Measurements from ENCODE around the gene RNF38. TPM values are rescaled to one million over a fixed set of nuclear protein-coding genes. Genes with fewer than 3 reads are reported as not detected.
"Not testable (repeated sequence)": the region's sequence is repeated elsewhere in the genome, so short reads cannot be mapped to it uniquely, and the experiment has no call there.

Gene RNF38
- polyA plus RNA-seq, 4 donors, result 42.1 to 55.9 (median 48.1) TPM

GRCh38 chr9:36409076-36409475, 9.0 kb upstream of the RNF38 start:
- DNase-seq (ENCODE audit: low read depth in 4 of 4, low spot score in 3 of 4), result not testable (repeated sequence)

GRCh38 chr9:36407122-36407723, 7.2 kb upstream of the RNF38 start:
- peak in 1 of 4 donors; percentile 55 for DNase-seq (ENCODE audit: low read depth in 4 of 4, low spot score in 3 of 4)

- DNase-seq (ENCODE audit: low read depth in 4 of 4, low spot score in 3 of 4), result no peak
Measured at GRCh38 chr9:36402536-36402935, 2.5 kb upstream of the RNF38 start.

- DNase-seq (ENCODE audit: low read depth in 4 of 4, low spot score in 3 of 4), result no peak
Measured at GRCh38 chr9:36401897-36402480, 1.9 kb upstream of the RNF38 start.

- no peak for DNase-seq (ENCODE audit: low read depth in 4 of 4, low spot score in 3 of 4)
Measured at GRCh38 chr9:36401164-36401740, 1.2 kb upstream of the RNF38 start.

GRCh38 chr9:36400332-36401163, 479 bp upstream of the RNF38 start:
- DNase-seq (ENCODE audit: low read depth in 4 of 4, low spot score in 3 of 4), result peak in 3 of 4 donors; percentile 70 to 78 (median 76)

- DNase-seq (ENCODE audit: low read depth in 4 of 4, low spot score in 3 of 4), result no peak
Measured at GRCh38 chr9:36398745-36399144, 1.3 kb downstream of the RNF38 start.

GRCh38 chr9:36396985-36397384, 3.1 kb downstream of the RNF38 start:
- DNase-seq (ENCODE audit: low read depth in 4 of 4, low spot score in 3 of 4), result no peak

- no peak for DNase-seq (ENCODE audit: low read depth in 4 of 4, low spot score in 3 of 4)
Measured at GRCh38 chr9:36392489-36392888, 7.6 kb downstream of the RNF38 start.

GRCh38 chr9:36389590-36389989, 10.5 kb downstream of the RNF38 start:
- DNase-seq (ENCODE audit: low read depth in 4 of 4, low spot score in 3 of 4), result no peak

- not testable (repeated sequence) for DNase-seq (ENCODE audit: low read depth in 4 of 4, low spot score in 3 of 4)
Measured at GRCh38 chr9:36386396-36386965, 13.6 kb downstream of the RNF38 start.

GRCh38 chr9:36382484-36382883, 17.6 kb downstream of the RNF38 start:
- no peak for DNase-seq (ENCODE audit: low read depth in 4 of 4, low spot score in 3 of 4)

- DNase-seq (ENCODE audit: low read depth in 4 of 4, low spot score in 3 of 4), result no peak
Measured at GRCh38 chr9:36364577-36364976, 35.5 kb downstream of the RNF38 start.

- no peak for DNase-seq (ENCODE audit: low read depth in 4 of 4, low spot score in 3 of 4)
Measured at GRCh38 chr9:36363448-36363847, 36.6 kb downstream of the RNF38 start.

GRCh38 chr9:36358486-36358885, 41.6 kb downstream of the RNF38 start:
- DNase-seq (ENCODE audit: low read depth in 4 of 4, low spot score in 3 of 4), result no peak

- no peak for DNase-seq (ENCODE audit: low read depth in 4 of 4, low spot score in 3 of 4)
Measured at GRCh38 chr9:36357639-36358038, 42.4 kb downstream of the RNF38 start.

- no peak for DNase-seq (ENCODE audit: low read depth in 4 of 4, low spot score in 3 of 4)
Measured at GRCh38 chr9:36346569-36346968, 53.5 kb downstream of the RNF38 start.

GRCh38 chr9:36345103-36345846, 54.8 kb downstream of the RNF38 start:
- no peak for DNase-seq (ENCODE audit: low read depth in 4 of 4, low spot score in 3 of 4)

- no peak for DNase-seq (ENCODE audit: low read depth in 4 of 4, low spot score in 3 of 4)
Measured at GRCh38 chr9:36341936-36342577, 58.0 kb downstream of the RNF38 start.

GRCh38 chr9:36337865-36338264, 62.2 kb downstream of the RNF38 start:
- no peak for DNase-seq (ENCODE audit: low read depth in 4 of 4, low spot score in 3 of 4)
